Tibial artery (tissue), 4 donors: ENCODE data around the gene DNAH3.

Source experiments
- DNase-seq, 2 donors: peaks; one replicate each; pipeline ENCODE4 v3.0.0-alpha.2; 2019
- H3K27ac ChIP-seq, 2 donors: fragments of 200-600 bp; sonication (generic) in 1 of 2; 1 replicate in 1 of 2; 2 replicates in 1 of 2; pipeline ENCODE4 v1.5.1; 2018 to 2019; ENCODE audit warnings: mild to moderate bottlenecking in 1 of 2
- H3K27me3 ChIP-seq, 2 donors: fragments of 200-600 bp; sonication (generic) in 1 of 2; one replicate each; pipeline versions ENCODE4 v1.5.1 to v1.6.0; 2016 to 2019
- H3K36me3 ChIP-seq, 3 donors: fragments of 200-600 bp; sonication (generic) in 2 of 3; one replicate each; pipeline ENCODE4 v1.5.1; 2016 to 2019; ENCODE audit warnings: mild to moderate bottlenecking in 2 of 3
- H3K4me1 ChIP-seq, 4 donors: fragments of 200-600 bp; sonication (generic) in 2 of 4; 1 replicate in 3 of 4; 2 replicates in 1 of 4; pipeline ENCODE4 v1.5.1; 2016 to 2019
- H3K4me3 ChIP-seq, 2 donors: fragments of 200-600 bp; sonication (generic) in 1 of 2; 1 replicate in 1 of 2; 2 replicates in 1 of 2; pipeline ENCODE4 v1.5.1; 2018 to 2019; ENCODE audit warnings: mild to moderate bottlenecking in 2 of 2
- H3K9me3 ChIP-seq, 3 donors: fragments of 200-600 bp; sonication (generic) in 1 of 3; one replicate each; pipeline ENCODE4 v1.5.1; 2016 to 2019
- intact Hi-C: fragments of 100-400 bp; cut with DNase I; formaldehyde crosslinking; loops from one replicate; pipeline ENCODE4 v1.15.0; 2023; ENCODE audit warnings: low total_unique reads
- TF ChIP-seq, protein P1 (sequence below), 2 experiments: fragments of 200-600 bp in 1 of 2; fragments of 450-650 bp in 1 of 2; IDR thresholded peaks; one replicate each; pipeline ENCODE4 v1.5.1; 2017 to 2019; ENCODE audit warnings: antibody characterized with exemption in 2 of 2, mild to moderate bottlenecking in 1 of 2, moderate library complexity in 1 of 2

The DNAH3 gene

DNA sequence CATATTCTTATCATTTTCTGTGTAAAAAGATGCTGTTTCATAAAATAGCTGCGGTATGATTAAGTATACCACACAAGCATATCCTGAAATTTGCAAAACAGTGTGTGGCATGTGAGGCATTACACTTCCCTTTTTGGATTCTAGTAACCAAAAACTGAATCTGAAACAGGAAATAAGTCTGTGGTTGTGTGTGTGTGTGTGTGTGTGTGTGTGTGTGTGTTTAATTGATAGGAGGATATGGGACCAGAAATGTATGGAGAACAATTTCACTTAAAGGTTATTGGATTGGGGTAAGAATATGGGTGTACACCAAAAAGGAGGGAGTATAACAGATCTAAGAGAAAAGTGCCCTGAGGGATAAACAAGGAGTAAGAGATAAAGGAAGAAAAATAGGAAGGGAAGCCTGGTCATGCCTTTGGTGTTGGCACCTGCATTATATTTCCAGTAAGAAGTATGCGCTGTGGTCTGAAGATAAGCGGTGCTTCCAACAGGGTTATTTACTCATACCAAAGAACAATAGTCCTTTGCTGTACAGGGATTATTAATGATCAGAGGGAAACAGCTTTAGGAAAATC lies 246.1 kb downstream of the DNAH3 start:
- DNase-seq: no peak
- TF ChIP-seq, protein P1, sequence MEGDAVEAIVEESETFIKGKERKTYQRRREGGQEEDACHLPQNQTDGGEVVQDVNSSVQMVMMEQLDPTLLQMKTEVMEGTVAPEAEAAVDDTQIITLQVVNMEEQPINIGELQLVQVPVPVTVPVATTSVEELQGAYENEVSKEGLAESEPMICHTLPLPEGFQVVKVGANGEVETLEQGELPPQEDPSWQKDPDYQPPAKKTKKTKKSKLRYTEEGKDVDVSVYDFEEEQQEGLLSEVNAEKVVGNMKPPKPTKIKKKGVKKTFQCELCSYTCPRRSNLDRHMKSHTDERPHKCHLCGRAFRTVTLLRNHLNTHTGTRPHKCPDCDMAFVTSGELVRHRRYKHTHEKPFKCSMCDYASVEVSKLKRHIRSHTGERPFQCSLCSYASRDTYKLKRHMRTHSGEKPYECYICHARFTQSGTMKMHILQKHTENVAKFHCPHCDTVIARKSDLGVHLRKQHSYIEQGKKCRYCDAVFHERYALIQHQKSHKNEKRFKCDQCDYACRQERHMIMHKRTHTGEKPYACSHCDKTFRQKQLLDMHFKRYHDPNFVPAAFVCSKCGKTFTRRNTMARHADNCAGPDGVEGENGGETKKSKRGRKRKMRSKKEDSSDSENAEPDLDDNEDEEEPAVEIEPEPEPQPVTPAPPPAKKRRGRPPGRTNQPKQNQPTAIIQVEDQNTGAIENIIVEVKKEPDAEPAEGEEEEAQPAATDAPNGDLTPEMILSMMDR (IDR thresholded peaks at IDR 0.05): no peak
- Histone ChIP-seq H3K27me3 (no peaks in the 10 kb centered on the region), H3K9me3 (no peaks in the 10 kb centered on the region), H3K4me3 (no peak overlapping the region), H3K4me1 (peaks cover 0 to 81% (median 71%) of the 10 kb centered on the region in 4 donors), H3K36me3 (no peaks in the 10 kb centered on the region), H3K27ac (peak overlapping the region; percentile 96 to 98)
- intact Hi-C loops: loop anchor here (5.0 to 10.0 kb wide), 2 partner anchors 37 to 1770 kb away; no protein-coding TSS in a partner anchor

DNA sequence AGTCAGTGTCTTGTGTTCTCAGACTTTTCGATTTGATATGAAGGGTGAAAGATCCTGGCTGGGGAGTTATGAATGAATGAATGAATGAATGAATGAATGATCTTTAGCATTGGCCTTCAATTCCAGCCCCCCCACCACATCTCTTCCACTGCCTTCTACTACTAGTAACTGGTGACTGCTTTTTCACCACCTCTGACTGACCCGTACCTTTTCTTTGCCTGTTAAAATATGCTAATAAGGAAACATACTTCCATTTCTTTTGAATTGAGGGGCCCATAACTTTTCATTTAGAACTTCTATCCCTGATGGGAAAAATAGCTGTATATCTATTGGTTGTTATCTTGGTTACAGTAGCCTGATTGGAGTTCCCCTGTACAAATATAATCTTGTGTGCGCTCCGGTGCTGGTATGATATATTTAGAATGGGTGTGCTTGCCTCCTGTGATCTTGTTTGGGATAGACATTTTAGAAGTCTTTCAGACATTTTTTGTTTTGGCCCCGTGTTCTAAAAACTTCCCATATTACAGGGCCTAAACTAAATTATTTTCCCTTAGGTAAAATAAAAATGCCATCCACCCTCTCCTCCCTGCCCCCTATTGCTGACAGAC lies 246.6 kb downstream of the DNAH3 start:
- no peaks in the 10 kb centered on the region for H3K36me3 ChIP-seq
- DNase-seq: no peak
- H3K27ac ChIP-seq: peak overlapping the region; percentile 96 to 98
- intact Hi-C loops: loop anchor here (5.0 to 10.0 kb wide), 2 partner anchors 37 to 1771 kb away; no protein-coding TSS in a partner anchor
- H3K9me3 ChIP-seq: no peaks in the 10 kb centered on the region
- H3K4me3 ChIP-seq: no peak overlapping the region
- H3K4me1 ChIP-seq: peaks cover 0 to 79% (median 70%) of the 10 kb centered on the region in 4 donors
- H3K27me3 ChIP-seq: no peaks in the 10 kb centered on the region
- TF ChIP-seq, protein P1 (IDR thresholded peaks at IDR 0.05): no peak

DNA sequence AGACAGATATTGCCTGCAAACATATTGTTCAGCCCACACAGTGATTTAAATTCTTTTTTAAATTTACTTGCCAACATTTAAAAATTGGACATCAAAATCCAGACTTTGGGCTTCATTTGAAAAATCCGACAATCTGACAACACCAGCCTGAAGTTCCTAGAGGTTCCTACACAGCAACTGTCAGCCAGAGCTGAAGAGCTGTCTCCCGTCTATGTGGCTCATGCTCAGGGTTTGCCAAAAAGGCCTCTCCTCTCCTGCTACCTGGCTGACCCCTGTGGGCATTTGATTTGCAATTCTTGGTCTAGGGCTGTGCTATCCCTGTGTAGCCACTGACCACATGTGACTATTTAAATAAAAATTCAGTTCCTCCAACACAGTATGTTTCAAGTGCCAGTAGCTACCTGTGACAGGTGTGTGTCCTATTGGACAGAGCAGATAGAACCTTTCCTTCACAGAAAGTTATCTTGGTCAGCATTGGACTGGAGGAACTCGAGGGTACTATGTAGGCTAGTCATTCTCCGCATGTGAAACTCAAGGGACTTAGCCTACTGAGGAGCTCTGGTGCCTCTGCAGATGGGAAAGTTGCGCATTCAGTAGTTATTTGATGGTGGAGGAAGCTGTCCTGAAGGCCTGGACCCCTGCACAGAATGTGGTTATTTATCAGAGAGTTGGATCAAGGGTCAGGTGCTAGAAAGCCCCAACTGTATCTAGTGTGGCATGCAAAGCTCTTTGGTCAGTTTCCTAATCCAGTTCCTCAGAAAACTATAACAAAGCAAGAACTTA lies 247.3 kb downstream of the DNAH3 start:
- TF ChIP-seq, protein P1 (IDR thresholded peaks at IDR 0.05): no peak
- peak overlapping the region; percentile 96 to 98 for H3K27ac ChIP-seq
- intact Hi-C loops: loop anchor here (5.0 to 10.0 kb wide), 2 partner anchors 36 to 1771 kb away; no protein-coding TSS in a partner anchor
- no peaks in the 10 kb centered on the region for H3K36me3 ChIP-seq
- no peaks in the 10 kb centered on the region for H3K27me3 ChIP-seq
- no peak for DNase-seq
- no peak overlapping the region for H3K4me3 ChIP-seq
- peaks cover 0 to 81% (median 71%) of the 10 kb centered on the region in 4 donors for H3K4me1 ChIP-seq
- no peaks in the 10 kb centered on the region for H3K9me3 ChIP-seq

DNA sequence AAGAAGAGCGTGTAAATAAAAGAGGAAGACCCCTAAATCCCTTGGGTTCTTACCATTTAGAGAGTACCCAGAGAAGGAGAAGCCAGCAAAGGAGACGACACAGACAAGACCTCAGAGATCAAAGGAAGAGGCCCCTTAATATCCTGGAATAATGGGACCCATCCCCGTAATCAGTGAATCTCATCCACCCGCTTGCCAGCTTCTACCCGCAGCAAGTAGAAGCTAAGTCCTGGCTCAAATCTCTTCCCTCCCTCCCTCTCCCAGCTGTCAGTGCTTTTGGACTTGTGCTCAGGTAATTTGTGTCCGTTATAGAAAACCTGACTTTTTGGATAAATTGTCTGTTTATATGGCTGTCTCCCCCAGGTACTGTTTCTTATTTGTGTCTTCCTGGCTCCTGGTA lies 248.2 kb downstream of the DNAH3 start:
- intact Hi-C loops: loop anchor here (5.0 to 10.0 kb wide), 2 partner anchors 35 to 1772 kb away; no protein-coding TSS in a partner anchor
- H3K36me3 ChIP-seq: peaks cover 0 to 2% (median 0%) of the 10 kb centered on the region in 3 donors
- no peak for DNase-seq
- no peaks in the 10 kb centered on the region for H3K27me3 ChIP-seq
- TF ChIP-seq, protein P1 (IDR thresholded peaks at IDR 0.05): no peak
- H3K9me3 ChIP-seq: no peaks in the 10 kb centered on the region
- peak overlapping the region in 1 of 2 donors; percentile 63 for H3K4me3 ChIP-seq
- H3K27ac ChIP-seq: peak overlapping the region; percentile 96 to 98
- peaks cover 0 to 80% (median 72%) of the 10 kb centered on the region in 4 donors for H3K4me1 ChIP-seq

DNA sequence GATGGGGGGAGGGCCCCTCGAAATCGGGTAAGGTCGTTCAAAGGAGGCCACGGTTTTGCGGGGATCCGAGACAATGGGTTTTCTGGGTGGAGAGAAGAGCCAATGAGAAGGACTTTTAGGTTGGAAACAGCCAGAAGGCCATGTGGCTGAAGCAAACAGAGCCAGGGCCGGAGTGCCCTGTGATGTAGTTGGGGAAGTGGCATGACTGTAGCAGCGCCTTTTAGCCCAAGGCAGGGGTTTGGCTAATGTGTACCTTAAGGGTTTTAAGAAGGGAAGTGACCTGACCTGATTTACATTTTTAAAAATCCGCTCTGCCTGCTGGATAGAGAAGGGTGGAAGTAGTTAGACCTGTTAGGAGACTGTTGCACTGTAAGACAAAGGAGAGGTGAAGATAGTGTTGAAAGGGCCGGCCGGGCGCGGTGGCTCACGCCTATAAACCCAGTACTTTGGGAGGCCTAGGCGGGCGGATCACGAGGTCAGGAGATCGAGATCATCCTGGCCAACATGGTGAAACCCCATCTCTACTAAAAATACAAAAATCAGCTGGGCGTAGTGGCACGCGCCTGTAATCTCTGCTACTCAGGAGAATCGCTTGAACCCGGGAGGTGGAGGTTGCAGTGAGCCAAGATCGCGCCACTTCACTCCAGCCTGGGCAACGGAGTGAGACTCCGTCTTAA lies 249.1 kb downstream of the DNAH3 start:
- Histone ChIP-seq H3K36me3 (peaks cover 0 to 8% (median 0%) of the 10 kb centered on the region in 3 donors), H3K4me1 (peaks cover 0 to 79% (median 71%) of the 10 kb centered on the region in 4 donors), H3K9me3 (no peaks in the 10 kb centered on the region), H3K27me3 (no peaks in the 10 kb centered on the region), H3K4me3 (peak overlapping the region; percentile 63 to 78), H3K27ac (peak overlapping the region; percentile 96 to 98)
- DNase-seq: peak; percentile 67 to 82
- TF ChIP-seq, protein P1 (IDR thresholded peaks at IDR 0.05): no peak
- intact Hi-C loops: loop anchor here (5.0 to 10.0 kb wide), 2 partner anchors 34 to 1773 kb away; no protein-coding TSS in a partner anchor
